Measurements from ENCODE around the gene CEP41.

Gene CEP41

GRCh38 chr7:130440527-130441365 lies at the start of gene CEP41:
Gene CEP41, minus strand, starts transcription at chr7:130441016. Its CDS starts 50 bp downstream, at chr7:130440966.
- peak; percentile 96 for DNase-seq

- no peak for DNase-seq
Observed at GRCh38 chr7:130490311-130490791, 49.5 kb upstream of the CEP41 start.

GRCh38 chr7:130489140-130489983 lies 48.5 kb upstream of the CEP41 start:
- no peak for DNase-seq

GRCh38 chr7:130488392-130489139 lies 47.8 kb upstream of the CEP41 start:
- no peak for DNase-seq

- no peak for DNase-seq
Observed at GRCh38 chr7:130486954-130487436, 46.2 kb upstream of the CEP41 start.

GRCh38 chr7:130486114-130486953 lies 45.5 kb upstream of the CEP41 start:
- peak; percentile 62 for DNase-seq

- no peak for DNase-seq
Observed at GRCh38 chr7:130485734-130486113, 44.9 kb upstream of the CEP41 start.

- no peak for DNase-seq
Observed at GRCh38 chr7:130483031-130483430, 42.2 kb upstream of the CEP41 start.

- no peak for DNase-seq
Observed at GRCh38 chr7:130481898-130482297, 41.1 kb upstream of the CEP41 start.

- DNase-seq, result no peak
Observed at GRCh38 chr7:130479716-130480400, 39.0 kb upstream of the CEP41 start.

- DNase-seq, result no peak
Observed at GRCh38 chr7:130478991-130479390, 38.2 kb upstream of the CEP41 start.

GRCh38 chr7:130476297-130477150 lies 35.7 kb upstream of the CEP41 start:
- DNase-seq, result no peak

GRCh38 chr7:130475776-130476175 lies 35.0 kb upstream of the CEP41 start:
- no peak for DNase-seq

- DNase-seq, result no peak
Observed at GRCh38 chr7:130473876-130474275, 33.1 kb upstream of the CEP41 start.

GRCh38 chr7:130473289-130473688 lies 32.5 kb upstream of the CEP41 start:
- no peak for DNase-seq

GRCh38 chr7:130471974-130472373 lies 31.2 kb upstream of the CEP41 start:
- DNase-seq, result no peak

- DNase-seq, result no peak
Observed at GRCh38 chr7:130468612-130469011, 27.8 kb upstream of the CEP41 start.

GRCh38 chr7:130463553-130464434 lies 23.0 kb upstream of the CEP41 start:
- no peak for DNase-seq

GRCh38 chr7:130461272-130461671 lies 20.5 kb upstream of the CEP41 start:
- DNase-seq, result no peak
